Stimulated activated naive B cell treated with anti-CD40 and anti-IgM and Interleukin-4, amounts not matched to agents 10 μg/mL and 1 μg/mL and 100 μg/mL, for 72 hours (primary cell): Measurements from ENCODE around the gene TPSG1.
"Not testable (repeated sequence)": the region's sequence is repeated elsewhere in the genome, so short reads cannot be mapped to it uniquely, and the experiment has no call there.

Experiments used
- ATAC-seq, 2 donors: fragments of 150-1000 bp; cut with Tn5 transposase; replicated peaks; 2 replicates each; pipeline ENCODE4 v1.10.0; 2021; ENCODE audit warnings: moderate library complexity in 1 of 2
- DNase-seq: peaks from one replicate; pipeline ENCODE4 v3.0.0; 2021
- H3K27ac Mint-ChIP-seq: one replicate; pipeline ENCODE4 v1.8.0; 2022; ENCODE audit warnings: mild to moderate bottlenecking, mixed read lengths
- H3K27me3 Mint-ChIP-seq, 2 donors: one replicate each; pipeline ENCODE4 v1.8.0; 2022; ENCODE audit warnings: mixed read lengths in 2 of 2
- H3K36me3 Mint-ChIP-seq, 2 donors: one replicate each; pipeline ENCODE4 v1.8.0; 2022; ENCODE audit warnings: mixed read lengths in 2 of 2, mild to moderate bottlenecking in 1 of 2
- H3K4me1 Mint-ChIP-seq, 2 donors: one replicate each; pipeline ENCODE4 v1.8.0; 2022; ENCODE audit warnings: mixed read lengths in 2 of 2, mild to moderate bottlenecking in 1 of 2
- H3K4me3 Mint-ChIP-seq, 2 donors: one replicate each; pipeline ENCODE4 v1.8.0; 2022; ENCODE audit warnings: mild to moderate bottlenecking in 2 of 2, mixed read lengths in 2 of 2, moderate library complexity in 1 of 2
- H3K9me3 Mint-ChIP-seq, 2 donors: one replicate each; pipeline ENCODE4 v1.8.0; 2022; ENCODE audit warnings: mixed read lengths in 2 of 2, mild to moderate bottlenecking in 1 of 2

TPSG1 gene

DNA sequence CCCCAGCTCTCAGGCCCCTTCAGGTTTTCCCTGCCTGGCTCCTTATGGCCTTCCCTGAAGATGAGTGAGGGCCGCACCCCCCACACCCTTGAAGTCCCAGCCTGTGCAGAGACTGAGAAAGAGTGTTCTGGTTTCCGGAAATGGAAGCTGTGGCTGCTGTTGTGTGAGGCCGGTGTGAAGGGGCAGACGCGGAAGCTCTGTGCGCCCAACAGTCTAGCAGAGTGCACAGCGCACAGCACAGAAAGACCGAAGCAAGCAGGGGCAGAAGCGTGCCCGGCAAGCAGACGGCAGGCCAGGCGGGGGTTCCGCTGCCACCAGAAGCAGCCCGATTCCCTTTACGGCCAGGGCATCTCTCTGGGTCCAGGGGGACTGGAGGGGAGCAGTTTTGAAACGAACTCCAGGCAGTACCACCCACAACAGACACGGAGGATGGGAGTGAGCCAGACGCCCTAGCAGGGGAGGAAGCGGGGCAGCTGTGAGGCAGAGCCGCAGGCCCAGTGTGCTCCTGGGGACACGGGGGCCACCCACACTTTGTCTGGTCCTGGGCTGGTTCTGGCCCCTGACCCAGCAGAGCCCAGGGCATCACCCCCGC lies 16.7 kb downstream of the TPSG1 start:
- H3K27ac Mint-ChIP-seq, result no peak overlapping the region
- H3K27me3 Mint-ChIP-seq, result peaks cover 0 to 3% of the 10 kb centered on the region in 2 donors
- H3K36me3 Mint-ChIP-seq, result no peaks in the 10 kb centered on the region
- H3K9me3 Mint-ChIP-seq, result no peaks in the 10 kb centered on the region
- H3K4me3 Mint-ChIP-seq, result no peak overlapping the region
- DNase-seq (no peak), ATAC-seq (no peak)
- no peaks in the 10 kb centered on the region for H3K4me1 Mint-ChIP-seq

DNA sequence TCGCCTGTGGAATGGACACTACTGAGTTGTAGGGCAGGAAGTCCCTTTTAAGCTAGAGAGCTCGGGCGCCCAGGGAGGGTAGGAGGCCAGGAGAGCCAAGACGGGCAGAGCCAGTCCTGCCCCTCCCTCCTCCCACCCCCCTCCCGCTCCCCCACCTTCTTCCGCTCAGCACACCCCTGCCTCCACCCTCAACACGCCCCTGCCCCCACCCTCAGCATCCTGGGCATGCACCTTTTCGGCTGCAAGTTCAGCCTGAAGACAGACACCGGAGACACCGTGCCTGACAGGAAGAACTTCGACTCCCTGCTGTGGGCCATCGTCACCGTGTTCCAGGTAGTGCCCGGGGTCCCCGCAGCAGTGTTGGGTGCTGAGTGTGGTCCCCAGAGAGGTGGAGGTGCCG lies 18.3 kb downstream of the TPSG1 start:
- Mint-ChIP-seq H3K4me3 (no peak overlapping the region), H3K27ac (no peak overlapping the region)
- DNase-seq, result no peak

DNA sequence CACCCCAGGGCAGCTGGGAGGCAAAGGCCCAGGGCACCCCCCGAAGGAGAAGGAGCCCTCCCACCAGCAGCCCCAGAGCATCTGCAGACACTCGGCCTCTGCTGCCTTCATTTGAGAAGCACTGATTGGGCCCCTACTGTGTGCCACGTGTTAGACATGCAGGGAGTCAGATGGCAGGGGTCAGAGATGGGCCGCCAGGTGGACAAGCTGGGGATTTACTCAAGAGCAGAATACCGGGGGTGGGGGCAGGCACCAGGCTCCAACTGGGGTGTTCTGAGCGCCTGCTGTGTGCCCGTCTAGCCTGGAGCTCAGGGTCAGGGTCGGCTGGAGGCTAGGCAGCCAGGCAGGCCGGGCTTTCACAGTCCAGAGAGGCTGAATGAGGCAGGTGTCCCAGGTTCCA lies 18.7 kb downstream of the TPSG1 start:
- Mint-ChIP-seq H3K4me3 (no peak overlapping the region), H3K4me1 (no peaks in the 10 kb centered on the region), H3K9me3 (no peaks in the 10 kb centered on the region), H3K27ac (no peak overlapping the region), H3K27me3 (peaks cover 0 to 3% of the 10 kb centered on the region in 2 donors), H3K36me3 (no peaks in the 10 kb centered on the region)
- DNase-seq, result no peak
- no peak for ATAC-seq

More for the DNA sequence above, 18.3 kb downstream of the TPSG1 start:
- H3K9me3 Mint-ChIP-seq, result no peaks in the 10 kb centered on the region
- no peaks in the 10 kb centered on the region for H3K4me1 Mint-ChIP-seq
- no peak for ATAC-seq
- peaks cover 0 to 3% of the 10 kb centered on the region in 2 donors for H3K27me3 Mint-ChIP-seq
- no peaks in the 10 kb centered on the region for H3K36me3 Mint-ChIP-seq

DNA sequence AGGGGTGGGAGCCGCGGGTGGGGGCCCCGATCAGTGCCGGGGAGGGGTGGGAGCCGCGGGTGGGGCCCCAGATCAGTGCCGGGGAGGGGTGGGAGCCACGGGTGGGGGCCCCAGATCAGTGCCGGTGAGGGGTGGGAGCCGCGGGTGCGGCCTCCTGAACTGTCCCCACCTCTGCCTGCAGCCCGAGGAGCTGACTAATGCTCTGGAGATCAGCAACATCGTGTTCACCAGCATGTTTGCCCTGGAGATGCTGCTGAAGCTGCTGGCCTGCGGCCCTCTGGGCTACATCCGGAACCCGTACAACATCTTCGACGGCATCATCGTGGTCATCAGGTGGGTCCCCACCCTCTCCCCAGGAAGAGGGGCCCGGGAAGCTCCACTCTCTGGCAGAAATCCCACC lies 20.1 kb downstream of the TPSG1 start:
- Mint-ChIP-seq H3K4me1 (no peaks in the 10 kb centered on the region), H3K27me3 (peaks cover 0 to 3% of the 10 kb centered on the region in 2 donors), H3K9me3 (peaks cover 0 to under 1% of the 10 kb centered on the region in 2 donors), H3K27ac (no peak overlapping the region), H3K4me3 (no peak overlapping the region), H3K36me3 (no peaks in the 10 kb centered on the region)
- DNase-seq (no peak), ATAC-seq (no peak)

GRCh38 chr16:1202274-1202673 lies 22.8 kb downstream of the TPSG1 start:
- peaks cover 0 to 2% of the 10 kb centered on the region in 2 donors for H3K4me1 Mint-ChIP-seq
- ATAC-seq, result no peak
- DNase-seq, result no peak
- peaks cover 2 to 4% of the 10 kb centered on the region in 2 donors for H3K9me3 Mint-ChIP-seq
- H3K36me3 Mint-ChIP-seq, result no peaks in the 10 kb centered on the region
- peaks cover 0 to 3% of the 10 kb centered on the region in 2 donors for H3K27me3 Mint-ChIP-seq
- no peak overlapping the region for H3K4me3 Mint-ChIP-seq
- no peak overlapping the region for H3K27ac Mint-ChIP-seq

DNA sequence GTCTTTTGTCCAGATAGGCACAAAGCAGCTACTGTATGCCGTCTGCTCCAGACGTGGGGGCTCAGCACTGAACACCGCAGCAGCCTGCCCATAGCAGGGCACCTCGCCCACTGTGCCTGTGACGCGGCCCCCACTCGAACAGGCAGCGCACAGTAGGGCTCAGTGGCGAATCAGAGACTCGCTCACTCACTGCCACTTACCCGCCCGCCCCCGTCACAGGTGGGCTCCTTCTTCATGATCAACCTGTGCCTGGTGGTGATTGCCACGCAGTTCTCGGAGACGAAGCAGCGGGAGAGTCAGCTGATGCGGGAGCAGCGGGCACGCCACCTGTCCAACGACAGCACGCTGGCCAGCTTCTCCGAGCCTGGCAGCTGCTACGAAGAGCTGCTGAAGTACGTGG lies 23.6 kb downstream of the TPSG1 start:
- DNase-seq, result no peak
- ATAC-seq, result no peak
- H3K4me3 Mint-ChIP-seq, result no peak overlapping the region
- H3K9me3 Mint-ChIP-seq, result peaks cover 2 to 4% of the 10 kb centered on the region in 2 donors
- no peak overlapping the region for H3K27ac Mint-ChIP-seq
- H3K36me3 Mint-ChIP-seq, result no peaks in the 10 kb centered on the region
- H3K4me1 Mint-ChIP-seq, result peaks cover 0 to 2% of the 10 kb centered on the region in 2 donors
- H3K27me3 Mint-ChIP-seq, result peaks cover 3% of the 10 kb centered on the region in 2 donors

DNA sequence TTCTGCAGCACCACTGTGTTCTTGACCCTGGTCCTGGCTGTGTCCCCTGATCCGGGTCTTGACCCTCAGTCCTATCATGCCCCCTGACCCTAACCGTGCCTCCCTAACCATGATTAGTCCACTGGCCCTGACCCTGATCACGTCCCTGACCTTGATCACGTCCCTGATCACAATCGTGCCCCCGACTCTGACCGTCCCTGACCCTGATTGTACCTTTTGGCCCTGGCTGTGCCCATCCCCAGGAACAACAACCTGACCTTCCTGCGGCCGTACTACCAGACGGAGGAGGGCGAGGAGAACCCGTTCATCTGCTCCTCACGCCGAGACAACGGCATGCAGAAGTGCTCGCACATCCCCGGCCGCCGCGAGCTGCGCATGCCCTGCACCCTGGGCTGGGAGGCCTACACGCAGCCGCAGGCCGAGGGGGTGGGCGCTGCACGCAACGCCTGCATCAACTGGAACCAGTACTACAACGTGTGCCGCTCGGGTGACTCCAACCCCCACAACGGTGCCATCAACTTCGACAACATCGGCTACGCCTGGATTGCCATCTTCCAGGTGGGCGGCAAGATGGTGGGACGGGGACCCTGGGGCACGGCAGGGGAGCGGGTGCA lies 24.9 kb downstream of the TPSG1 start:
- peaks cover 2 to 4% of the 10 kb centered on the region in 2 donors for H3K9me3 Mint-ChIP-seq
- no peak overlapping the region for H3K4me3 Mint-ChIP-seq
- H3K4me1 Mint-ChIP-seq, result peaks cover 0 to 2% of the 10 kb centered on the region in 2 donors
- no peaks in the 10 kb centered on the region for H3K36me3 Mint-ChIP-seq
- no peak overlapping the region for H3K27ac Mint-ChIP-seq
- ATAC-seq, result no peak
- H3K27me3 Mint-ChIP-seq, result peaks cover under 1 to 14% of the 10 kb centered on the region in 2 donors
- DNase-seq, result no peak

DNA sequence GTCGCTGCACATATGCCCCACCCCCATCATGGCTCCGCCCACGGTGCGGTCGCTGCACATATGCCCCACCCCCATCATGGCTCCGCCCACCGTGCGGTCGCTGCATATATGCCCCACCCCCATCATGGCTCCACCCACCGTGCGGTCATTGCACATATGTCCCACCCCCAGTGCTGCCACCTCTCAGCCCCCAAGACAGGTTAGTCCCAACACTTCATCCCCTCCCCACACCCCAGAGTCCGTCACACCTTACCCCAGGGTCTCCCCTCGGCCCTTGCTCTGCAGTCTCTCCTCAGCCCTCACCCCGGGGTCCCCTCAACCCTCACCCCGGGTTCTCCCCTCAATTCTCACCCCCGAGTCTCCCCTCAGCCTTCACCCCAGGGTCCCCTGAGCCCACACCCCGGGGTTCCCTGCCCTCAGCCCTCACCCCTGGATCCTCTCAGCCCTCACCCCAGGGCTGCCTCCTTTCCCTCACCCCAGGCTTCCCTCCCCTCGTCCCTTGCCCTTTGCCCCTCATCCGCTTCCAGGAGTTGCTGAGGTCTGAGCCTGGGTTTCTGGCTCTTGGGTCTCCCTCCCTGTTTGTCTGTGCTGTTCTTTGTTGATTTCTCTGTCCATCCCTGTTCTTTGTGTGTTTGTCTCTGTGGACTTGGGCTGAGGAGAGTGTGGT lies 25.6 kb downstream of the TPSG1 start:
- Mint-ChIP-seq H3K27ac (no peak overlapping the region), H3K36me3 (no peaks in the 10 kb centered on the region), H3K4me3 (no peak overlapping the region), H3K9me3 (peaks cover 2 to 4% of the 10 kb centered on the region in 2 donors), H3K4me1 (peaks cover 0 to 2% of the 10 kb centered on the region in 2 donors), H3K27me3 (peaks cover 0 to 17% of the 10 kb centered on the region in 2 donors)
- ATAC-seq, result no peak
- DNase-seq, result no peak

GRCh38 chr16:1198671-1199346 lies 26.3 kb downstream of the TPSG1 start:
- DNase-seq, H3K9me3 Mint-ChIP-seq, H3K27ac Mint-ChIP-seq, ATAC-seq, H3K36me3 Mint-ChIP-seq, H3K4me3 Mint-ChIP-seq, H3K4me1 Mint-ChIP-seq: not testable (repeated sequence)
- peaks cover 0 to 19% of the 10 kb centered on the region in 2 donors for H3K27me3 Mint-ChIP-seq

DNA sequence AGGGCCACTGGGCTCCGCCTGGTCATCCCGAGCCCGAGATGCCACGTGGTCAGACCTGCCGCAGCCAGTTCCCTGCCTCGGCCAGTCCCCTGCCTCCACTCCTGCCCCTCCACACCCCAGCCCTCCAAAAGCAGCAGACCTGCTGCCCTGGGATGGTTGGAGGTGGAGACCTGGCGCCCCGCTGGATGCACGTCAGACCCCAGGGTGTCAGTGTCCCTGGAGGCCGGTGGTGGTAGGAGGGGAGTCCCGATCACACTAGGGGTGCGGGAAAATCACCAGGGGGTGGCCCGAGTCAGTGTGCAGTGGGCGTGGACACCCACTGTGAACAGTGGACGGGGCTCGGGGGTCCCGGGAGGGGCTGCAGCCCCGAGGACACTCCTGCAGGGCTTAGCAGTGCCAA lies 26.9 kb downstream of the TPSG1 start:
- H3K4me3 Mint-ChIP-seq, result no peak overlapping the region
- H3K9me3 Mint-ChIP-seq, result peaks cover 2 to 4% of the 10 kb centered on the region in 2 donors
- H3K36me3 Mint-ChIP-seq, result no peaks in the 10 kb centered on the region
- H3K27me3 Mint-ChIP-seq, result peaks cover 0 to 22% of the 10 kb centered on the region in 2 donors
- H3K4me1 Mint-ChIP-seq, result peaks cover 0 to 2% of the 10 kb centered on the region in 2 donors
- no peak for DNase-seq
- ATAC-seq, result no peak
- no peak overlapping the region for H3K27ac Mint-ChIP-seq

DNA sequence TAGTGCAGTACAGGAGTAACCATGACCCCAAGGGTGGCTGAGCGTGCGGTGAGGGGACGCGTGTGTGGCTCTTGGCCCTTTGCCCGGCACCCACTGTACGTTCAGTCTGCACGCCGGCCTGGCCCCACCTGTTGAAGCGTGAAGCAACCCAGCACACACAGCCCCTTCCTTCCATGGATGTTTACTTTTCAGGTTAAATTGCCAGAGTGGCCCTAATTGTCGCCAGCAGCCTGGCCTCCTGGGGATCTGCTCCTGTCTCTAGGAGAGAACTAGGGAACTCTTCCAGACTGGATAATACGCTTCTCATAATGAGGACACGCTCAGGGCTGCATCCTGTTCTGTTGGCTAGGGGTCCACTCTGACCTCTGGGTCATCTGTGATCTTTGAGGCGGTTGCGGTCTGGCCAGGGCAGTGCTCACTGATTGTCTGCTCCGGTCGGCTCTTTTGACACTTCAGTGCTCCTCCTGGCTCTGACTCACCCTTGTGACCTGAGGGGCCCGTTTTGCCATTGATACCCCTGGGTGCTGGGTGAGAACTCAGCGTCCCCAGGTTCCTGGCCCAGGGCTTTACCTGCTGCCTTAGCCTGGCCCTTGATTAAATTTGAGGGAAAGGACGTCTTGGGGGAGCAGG lies 27.7 kb downstream of the TPSG1 start:
- Mint-ChIP-seq H3K27ac (no peak overlapping the region), H3K36me3 (no peaks in the 10 kb centered on the region), H3K9me3 (peaks cover 2 to 4% of the 10 kb centered on the region in 2 donors), H3K27me3 (peaks cover 5 to 30% of the 10 kb centered on the region in 2 donors), H3K4me3 (no peak overlapping the region), H3K4me1 (peaks cover 0 to 2% of the 10 kb centered on the region in 2 donors)
- DNase-seq (no peak), ATAC-seq (no peak)

DNA sequence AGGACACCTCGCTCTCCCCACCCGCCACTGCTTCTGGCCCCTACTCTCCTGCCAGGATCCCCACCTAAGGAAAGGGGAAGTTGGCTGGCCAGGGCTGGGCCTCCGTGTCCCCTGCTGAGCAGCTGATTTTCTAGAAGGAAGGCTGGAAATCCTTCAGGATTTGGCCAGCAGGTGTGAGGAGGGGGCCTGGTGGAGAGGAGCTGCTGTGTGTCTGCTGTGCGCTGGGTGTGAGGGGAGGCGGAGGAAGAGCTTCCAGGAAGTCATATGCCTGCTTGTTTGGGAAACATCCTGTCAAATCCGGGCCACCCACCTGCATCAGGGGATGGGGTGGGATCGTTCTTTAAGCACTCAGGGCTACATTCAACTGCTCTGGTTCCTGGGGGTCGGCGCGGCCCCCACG lies 28.6 kb downstream of the TPSG1 start:
- Mint-ChIP-seq H3K27ac (no peak overlapping the region), H3K4me3 (no peak overlapping the region), H3K27me3 (peaks cover 5 to 30% of the 10 kb centered on the region in 2 donors), H3K9me3 (peaks cover 2 to 4% of the 10 kb centered on the region in 2 donors), H3K4me1 (peaks cover 0 to 2% of the 10 kb centered on the region in 2 donors), H3K36me3 (no peaks in the 10 kb centered on the region)
- ATAC-seq (no peak), DNase-seq (no peak)

- DNase-seq (no peak), ATAC-seq (no peak)
- Mint-ChIP-seq H3K4me3 (no peak overlapping the region), H3K27ac (no peak overlapping the region), H3K36me3 (no peaks in the 10 kb centered on the region), H3K27me3 (peaks cover 5 to 30% of the 10 kb centered on the region in 2 donors), H3K9me3 (peaks cover 2 to 4% of the 10 kb centered on the region in 2 donors), H3K4me1 (peaks cover 0 to 2% of the 10 kb centered on the region in 2 donors)
These were observed 29.7 kb downstream of the TPSG1 start for GRCh38 chr16:1195393-1195666.

- ATAC-seq (peak in 1 of 2 donors; percentile 38), DNase-seq (no peak)
- no peak overlapping the region for H3K27ac Mint-ChIP-seq
- H3K4me3 Mint-ChIP-seq, result no peak overlapping the region
- H3K9me3 Mint-ChIP-seq, result peaks cover 2 to 3% of the 10 kb centered on the region in 2 donors
- peaks cover 0 to 2% of the 10 kb centered on the region in 2 donors for H3K4me1 Mint-ChIP-seq
- H3K27me3 Mint-ChIP-seq, result peaks cover 5 to 30% of the 10 kb centered on the region in 2 donors
- no peaks in the 10 kb centered on the region for H3K36me3 Mint-ChIP-seq
These were observed 30.2 kb downstream of the TPSG1 start for GRCh38 chr16:1194665-1195392.
